Fibroblast of the aortic adventitia (primary cell): Measurements from ENCODE around the gene C1RL. TPM values are rescaled to one million over a fixed set of nuclear protein-coding genes. Genes with fewer than 3 reads are reported as not detected.

Experiments used
- DNase-seq: peaks from one replicate; pipeline ENCODE4 v3.0.0-alpha.2; 2010; ENCODE audit warnings: low read depth
- H3K4me3 ChIP-seq: 2 replicates; pipeline ENCODE4 v1.5.1; 2011; ENCODE audit warnings: low read depth, mild to moderate bottlenecking, control low read depth, low read length, moderate library complexity
- CTCF ChIP-seq: IDR thresholded peaks from 2 replicates; pipeline ENCODE4 v1.5.1; 2011; ENCODE audit warnings: mild to moderate bottlenecking, low read length, control low read depth, inconsistent platforms; ENCODE audit not compliant: insufficient read depth
- total RNA-seq: library from RNA; depleted of rRNA; stranded (reverse); fragments of >200 nt; gene quantifications from 2 replicates; pipeline ENCODE4 v1.2.3, GENCODE V29; 2012; ENCODE audit warnings: low replicate concordance

C1RL gene
- total RNA-seq, 1 donor = 50.6 TPM

- DNase-seq = peak; percentile 30
- peak overlapping the region; percentile 95 for H3K4me3 ChIP-seq
- TF ChIP-seq CTCF = no peak
Measured at GRCh38 chr12:7090222-7090998, 18.6 kb downstream of the C1RL start.

GRCh38 chr12:7089196-7089871 lies 19.7 kb downstream of the C1RL start:
- TF ChIP-seq CTCF = no peak
- no peak for DNase-seq
- H3K4me3 ChIP-seq = peak overlapping the region; percentile 45

GRCh38 chr12:7083125-7083524 lies 25.9 kb downstream of the C1RL start:
- no peak overlapping the region for H3K4me3 ChIP-seq
- DNase-seq = no peak
- TF ChIP-seq CTCF = no peak

GRCh38 chr12:7081037-7081436 lies 28.0 kb downstream of the C1RL start:
- no peak for DNase-seq
- H3K4me3 ChIP-seq = no peak overlapping the region
- TF ChIP-seq CTCF = no peak

GRCh38 chr12:7079826-7080125 lies 29.2 kb downstream of the C1RL start:
- no peak overlapping the region for H3K4me3 ChIP-seq
- DNase-seq = peak; percentile 68
- no peak for TF ChIP-seq CTCF

- no peak for TF ChIP-seq CTCF
Measured at GRCh38 chr12:7078163-7078562, 30.9 kb downstream of the C1RL start.

More at GRCh38 chr12:7078163-7078562, 30.9 kb downstream of the C1RL start:
- DNase-seq = no peak
- no peak overlapping the region for H3K4me3 ChIP-seq
